ENCODE results near the gene NR4A3.

DNA sequence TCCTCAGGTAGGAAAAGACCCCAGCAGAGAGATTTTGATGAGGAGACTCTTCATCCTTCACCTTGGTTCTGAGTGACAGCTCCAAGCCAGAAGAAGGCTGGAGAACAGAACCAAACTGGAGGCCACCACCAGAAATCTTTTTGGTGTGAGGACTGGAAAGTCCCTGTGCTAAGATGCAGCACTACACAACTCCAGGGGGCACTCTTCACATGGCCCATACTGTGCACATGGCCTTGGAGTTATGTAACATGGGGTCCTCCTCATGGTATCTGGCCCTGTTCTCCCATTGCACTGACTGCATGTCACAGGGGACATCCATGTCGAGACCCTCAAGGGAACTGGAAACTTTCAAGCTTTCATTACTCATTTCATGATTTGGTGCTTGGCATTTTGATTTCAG lies 67.4 kb downstream of the NR4A3 start:
- TF ChIP-seq CTCF (IDR thresholded peaks at IDR 0.05 in 4 of 5, conservative IDR thresholded peaks at IDR 0.05 in 1 of 5) = no peak
- no peak for TF ChIP-seq POLR2A (IDR thresholded peaks at IDR 0.05)

All from gastrocnemius medialis (tissue), 4 donors.